GM18499 (cell line): ENCODE measurements around the gene ITPKB.
"Not testable (repeated sequence)": the region's sequence is repeated elsewhere in the genome, so short reads cannot be mapped to it uniquely, and the experiment has no call there.

Experiments used
- ATAC-seq: cut with Tn5 transposase; IDR thresholded peaks from one replicate; pipeline ENCODE4 v1.9.1; 2021; ENCODE audit warnings: moderate number of reproducible peaks; ENCODE audit not compliant: insufficient read depth, unreplicated experiment

Gene ITPKB

GRCh38 chr1:226608699-226609505, 130.2 kb downstream of the ITPKB start:
- ATAC-seq: no peak

DNA sequence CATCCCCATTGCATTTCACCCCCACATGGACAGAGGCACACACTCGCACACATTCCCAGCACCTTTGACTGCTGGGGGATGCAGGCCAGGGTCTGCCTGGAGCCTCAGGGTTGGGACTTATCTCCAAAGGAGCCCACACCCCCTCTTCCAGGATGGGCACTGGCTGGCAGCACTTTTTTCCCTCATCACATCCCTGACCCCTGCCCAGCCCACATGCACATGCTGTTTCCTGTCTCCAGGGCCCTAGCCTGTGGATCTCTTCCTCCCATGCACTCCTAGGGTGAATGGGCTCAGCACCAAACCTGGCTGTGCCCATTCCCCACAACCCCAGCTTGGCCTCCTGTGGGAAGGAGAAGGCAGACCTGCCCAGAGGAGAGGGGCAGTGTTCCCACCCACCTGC, 131.3 kb downstream of the ITPKB start:
- ATAC-seq: no peak

GRCh38 chr1:226607268-226607660, 131.8 kb downstream of the ITPKB start:
- ATAC-seq: no peak

GRCh38 chr1:226606311-226607267, 132.5 kb downstream of the ITPKB start:
- ATAC-seq: no peak

GRCh38 chr1:226605318-226605950, 133.6 kb downstream of the ITPKB start:
- no peak for ATAC-seq

GRCh38 chr1:226604560-226605317, 134.3 kb downstream of the ITPKB start:
- ATAC-seq: no peak

- ATAC-seq: no peak
These were observed 135.1 kb downstream of the ITPKB start for GRCh38 chr1:226603858-226604559.

DNA sequence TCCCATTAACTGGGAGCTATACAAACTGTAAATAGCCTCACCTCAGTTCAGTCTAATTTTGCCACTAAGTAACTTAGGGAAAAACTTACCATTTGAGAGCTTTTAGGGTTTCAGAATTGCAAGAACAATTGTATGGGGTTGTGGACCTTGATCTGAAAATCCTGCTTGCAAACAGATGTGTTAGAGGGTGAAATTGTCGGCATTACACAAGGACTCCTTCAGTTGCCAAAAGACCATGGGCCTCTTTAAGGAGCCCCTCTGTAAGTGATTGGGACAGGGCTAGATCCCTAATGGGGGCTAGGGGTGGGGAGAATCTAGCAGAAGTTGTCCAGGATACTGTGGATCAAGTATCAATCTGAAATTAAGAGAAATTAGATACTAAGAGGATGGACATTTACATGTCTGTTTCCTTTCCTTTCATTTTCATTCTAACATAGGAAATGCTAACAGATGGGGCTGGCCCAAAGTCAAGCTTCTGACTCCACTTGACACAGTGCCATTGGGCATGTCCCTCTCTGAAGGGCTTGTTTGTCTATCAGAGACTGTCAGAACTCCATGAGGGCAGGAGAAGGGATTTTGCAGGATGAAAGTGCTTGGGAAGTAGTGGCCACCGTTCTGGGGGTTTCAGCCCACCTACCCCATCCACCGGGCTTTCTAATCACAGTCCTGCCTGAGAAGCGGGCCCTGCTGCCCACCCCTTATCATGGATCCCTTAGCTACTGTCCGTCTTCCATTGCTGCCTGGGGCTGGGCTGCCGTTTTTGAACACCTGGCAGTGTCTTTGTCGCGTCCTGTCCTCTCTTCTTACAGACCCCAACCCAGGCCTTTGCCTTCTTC, 135.8 kb downstream of the ITPKB start:
- ATAC-seq: no peak

DNA sequence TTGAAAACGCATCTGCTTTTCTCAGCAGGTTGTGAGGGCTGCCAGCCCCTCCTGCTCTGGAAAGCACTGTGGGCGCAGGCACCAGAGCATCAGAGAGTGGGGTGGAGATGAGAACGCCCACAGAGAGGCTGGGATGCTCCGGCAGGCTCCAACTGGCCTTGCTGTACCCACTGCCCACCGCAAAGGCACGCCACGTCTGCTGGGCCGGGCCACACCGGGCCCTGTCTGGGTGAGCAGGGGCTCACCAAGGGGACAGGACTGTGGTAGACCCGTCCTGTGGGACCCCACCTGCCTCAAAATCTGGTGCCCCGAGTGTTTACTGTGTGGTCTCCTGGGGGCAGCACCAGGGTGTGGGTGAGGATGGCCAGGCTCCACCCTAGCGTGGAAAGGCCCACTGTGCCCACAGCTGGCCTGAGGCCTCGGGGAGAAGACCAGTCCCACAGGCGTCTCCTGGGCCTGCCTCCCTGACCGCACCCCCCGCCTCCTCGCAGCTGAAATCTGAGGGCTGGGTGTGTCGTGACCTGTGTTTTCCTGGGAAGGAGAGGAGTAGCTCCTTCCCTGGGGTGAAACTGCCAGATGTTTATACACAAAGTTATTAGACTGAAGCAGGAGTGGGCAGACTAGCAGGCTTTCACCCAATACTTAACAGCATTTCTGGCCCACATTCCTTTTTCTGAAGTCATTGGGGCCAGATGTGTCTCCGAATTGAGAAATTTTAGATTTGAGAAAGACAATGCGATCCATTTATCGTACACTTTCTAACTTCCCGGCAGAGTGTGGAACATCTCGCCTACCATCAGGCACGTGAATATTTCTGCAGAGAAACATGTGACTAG, 136.7 kb downstream of the ITPKB start:
- ATAC-seq: no peak

- no peak for ATAC-seq
These were observed 137.6 kb downstream of the ITPKB start for GRCh38 chr1:226601456-226601855.

GRCh38 chr1:226600254-226600653, 138.8 kb downstream of the ITPKB start:
- ATAC-seq: no peak

DNA sequence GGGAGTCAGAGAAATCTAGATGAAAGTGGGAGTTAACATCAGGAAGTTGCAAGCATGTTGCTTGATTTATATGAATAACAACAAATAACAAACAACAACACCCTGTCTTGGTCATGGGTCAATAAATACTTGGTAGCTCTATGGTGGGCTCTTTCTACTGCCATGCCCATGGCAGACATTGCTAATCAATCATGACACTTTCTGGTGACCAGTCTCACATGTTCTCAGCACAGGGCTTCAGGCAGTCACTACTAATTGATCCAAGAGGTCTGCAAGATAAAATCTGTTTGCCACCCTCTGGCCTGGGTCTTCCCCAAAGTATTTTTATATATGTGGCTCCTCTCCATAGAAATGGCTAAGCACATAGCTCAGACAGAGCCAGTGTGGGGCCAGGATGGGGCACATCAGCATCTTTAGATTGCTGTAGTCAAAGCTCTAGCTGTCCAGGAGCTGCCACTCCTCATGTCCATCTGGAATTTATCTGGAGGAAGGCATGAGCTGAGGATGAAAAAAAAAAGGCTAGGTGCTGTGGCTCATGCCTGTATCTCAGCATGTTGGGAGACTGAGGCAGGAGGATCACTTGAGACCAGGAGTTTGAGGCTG, 139.3 kb downstream of the ITPKB start:
- no peak for ATAC-seq

DNA sequence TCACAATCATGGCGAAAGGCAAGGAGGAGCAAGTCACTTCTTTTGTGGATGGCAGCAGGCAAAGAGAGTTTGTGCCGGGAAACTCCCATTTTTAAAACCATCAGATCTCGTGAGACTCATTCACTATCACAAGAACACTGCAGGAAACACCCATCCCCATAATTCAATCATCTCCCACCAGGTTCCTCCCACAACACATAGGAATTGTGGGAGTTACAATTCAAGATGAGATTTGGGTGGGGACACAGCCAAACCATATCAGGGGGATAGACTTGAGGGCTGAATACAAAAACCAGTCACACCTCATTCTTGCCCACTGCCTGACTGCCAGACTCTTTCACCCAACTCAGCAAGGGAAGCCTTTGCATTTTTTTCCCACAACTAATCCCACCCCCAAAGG, 140.1 kb downstream of the ITPKB start:
- ATAC-seq: not testable (repeated sequence)

DNA sequence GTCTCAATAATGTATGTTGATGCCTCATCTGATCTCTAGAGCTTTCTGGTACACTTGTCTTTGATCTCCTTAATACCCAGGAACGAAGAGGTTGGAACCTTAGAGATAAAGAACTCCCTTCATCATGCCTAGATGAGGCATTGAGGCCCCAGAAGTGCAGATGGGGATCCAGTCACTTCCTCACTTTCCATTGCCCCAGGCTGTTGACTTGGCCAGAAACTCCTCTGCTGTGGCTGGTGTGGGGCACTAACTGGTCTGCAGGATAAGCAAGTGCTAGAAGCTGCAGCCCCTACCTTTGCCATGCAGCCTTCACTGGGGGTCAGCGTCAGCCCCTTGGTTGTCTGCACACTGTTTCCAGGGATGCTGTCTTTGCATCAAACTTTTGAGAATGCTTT, 140.6 kb downstream of the ITPKB start:
- ATAC-seq: no peak

- no peak for ATAC-seq
These were observed 141.2 kb downstream of the ITPKB start for GRCh38 chr1:226597616-226598454.

DNA sequence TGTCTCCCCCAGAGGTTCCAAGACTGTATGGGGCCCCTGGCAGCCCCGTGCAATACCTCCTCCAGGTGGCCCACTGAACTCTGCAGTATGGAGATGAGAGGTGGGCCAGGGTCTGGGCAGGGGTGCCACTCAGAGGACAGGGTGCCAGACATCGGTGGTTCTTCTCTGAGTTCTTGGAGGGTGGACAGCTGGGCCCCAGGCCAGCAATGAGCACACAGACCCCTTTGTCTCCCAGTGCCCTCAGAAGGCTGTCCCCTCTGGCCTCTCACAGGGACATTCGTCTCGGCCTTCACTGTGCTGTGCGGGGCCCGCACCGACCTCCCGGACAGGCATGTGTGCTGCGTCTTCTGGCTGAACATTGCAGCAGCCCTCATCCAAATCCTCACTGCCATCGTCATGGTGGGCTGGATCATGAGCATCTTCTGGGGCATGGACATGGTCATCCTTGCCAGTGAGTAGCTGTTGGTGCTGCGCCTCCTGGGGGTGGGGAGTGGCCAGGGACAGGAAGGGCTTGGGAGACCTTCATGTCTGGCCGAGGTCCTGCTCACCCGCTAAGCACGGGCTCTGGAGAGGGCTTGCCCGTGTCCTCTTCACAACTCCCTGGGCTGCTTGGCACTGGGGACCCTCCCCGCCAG, 142.4 kb downstream of the ITPKB start:
- no peak for ATAC-seq
